PC-9 (cell line): ENCODE results near the gene TTLL5.

Source experiments
- EZH2 ChIP-seq: fragments of 200-600 bp; sonication (generic); IDR thresholded peaks from 2 replicates; pipeline ENCODE4 v1.8.0; 2017; ENCODE audit warnings: antibody characterized with exemption, low read depth
- TF ChIP-seq, protein P1 (sequence below): fragments of 200-600 bp; sonication (generic); conservative IDR thresholded peaks from 2 replicates; pipeline ENCODE4 v1.6.1; 2017; ENCODE audit warnings: mixed run types, antibody characterized with exemption, mild to moderate bottlenecking, moderate library complexity

DNA sequence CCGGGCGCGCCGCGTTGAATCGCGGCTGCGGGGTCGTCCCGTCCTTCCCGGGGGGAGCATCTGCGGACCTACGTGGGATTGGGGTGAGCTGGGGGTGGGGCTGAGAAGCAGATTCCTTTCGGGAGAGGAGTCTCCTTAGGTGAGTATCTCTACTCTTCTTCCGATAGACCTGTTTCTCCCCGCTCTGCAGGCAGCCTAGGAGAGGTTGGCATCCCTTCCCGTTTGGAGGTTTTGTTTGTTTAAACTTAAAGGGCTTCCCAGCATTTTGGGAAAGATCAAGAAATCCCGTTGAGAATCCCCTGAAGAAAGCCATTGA, 411 bp downstream of the TTLL5 start:
- TF ChIP-seq, protein P1, sequence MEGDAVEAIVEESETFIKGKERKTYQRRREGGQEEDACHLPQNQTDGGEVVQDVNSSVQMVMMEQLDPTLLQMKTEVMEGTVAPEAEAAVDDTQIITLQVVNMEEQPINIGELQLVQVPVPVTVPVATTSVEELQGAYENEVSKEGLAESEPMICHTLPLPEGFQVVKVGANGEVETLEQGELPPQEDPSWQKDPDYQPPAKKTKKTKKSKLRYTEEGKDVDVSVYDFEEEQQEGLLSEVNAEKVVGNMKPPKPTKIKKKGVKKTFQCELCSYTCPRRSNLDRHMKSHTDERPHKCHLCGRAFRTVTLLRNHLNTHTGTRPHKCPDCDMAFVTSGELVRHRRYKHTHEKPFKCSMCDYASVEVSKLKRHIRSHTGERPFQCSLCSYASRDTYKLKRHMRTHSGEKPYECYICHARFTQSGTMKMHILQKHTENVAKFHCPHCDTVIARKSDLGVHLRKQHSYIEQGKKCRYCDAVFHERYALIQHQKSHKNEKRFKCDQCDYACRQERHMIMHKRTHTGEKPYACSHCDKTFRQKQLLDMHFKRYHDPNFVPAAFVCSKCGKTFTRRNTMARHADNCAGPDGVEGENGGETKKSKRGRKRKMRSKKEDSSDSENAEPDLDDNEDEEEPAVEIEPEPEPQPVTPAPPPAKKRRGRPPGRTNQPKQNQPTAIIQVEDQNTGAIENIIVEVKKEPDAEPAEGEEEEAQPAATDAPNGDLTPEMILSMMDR, result no peak
- no peak for TF ChIP-seq EZH2
